HG02759 (cell line): ENCODE results near the gene KMT2E.
A peak's percentile ranks its signal among the peaks of the same experiment; 100 is the strongest.

Experiments
- ATAC-seq: cut with Tn5 transposase; IDR thresholded peaks from one replicate; pipeline ENCODE4 v1.9.1; 2021; ENCODE audit warnings: mild to moderate bottlenecking, moderate library complexity; ENCODE audit not compliant: unreplicated experiment

The KMT2E gene

GRCh38 chr7:105118612-105119600 is 104.9 kb downstream of the KMT2E start:
- peak; percentile 54 for ATAC-seq

DNA sequence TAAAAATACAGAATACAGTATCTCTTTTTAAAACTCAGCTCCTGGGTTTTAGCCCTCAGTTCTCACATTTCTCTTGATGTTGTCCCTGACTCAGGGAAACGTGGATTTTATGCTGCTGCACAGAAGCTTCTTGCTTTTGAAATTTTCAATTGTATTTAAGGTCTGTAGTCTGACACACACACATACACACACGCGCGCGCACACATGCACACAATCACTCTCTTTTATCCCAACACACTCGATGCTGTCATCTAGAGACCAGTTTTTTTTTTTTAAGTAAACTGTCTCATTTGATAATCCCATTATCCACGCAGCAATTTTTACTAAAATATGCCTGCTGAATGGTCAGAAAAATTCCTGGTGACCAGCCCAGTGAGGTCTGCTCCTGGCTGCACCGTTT is 108.6 kb downstream of the KMT2E start:
- no peak for ATAC-seq

- ATAC-seq = no peak
These were observed 111.7 kb downstream of the KMT2E start for GRCh38 chr7:105125745-105126144.

DNA sequence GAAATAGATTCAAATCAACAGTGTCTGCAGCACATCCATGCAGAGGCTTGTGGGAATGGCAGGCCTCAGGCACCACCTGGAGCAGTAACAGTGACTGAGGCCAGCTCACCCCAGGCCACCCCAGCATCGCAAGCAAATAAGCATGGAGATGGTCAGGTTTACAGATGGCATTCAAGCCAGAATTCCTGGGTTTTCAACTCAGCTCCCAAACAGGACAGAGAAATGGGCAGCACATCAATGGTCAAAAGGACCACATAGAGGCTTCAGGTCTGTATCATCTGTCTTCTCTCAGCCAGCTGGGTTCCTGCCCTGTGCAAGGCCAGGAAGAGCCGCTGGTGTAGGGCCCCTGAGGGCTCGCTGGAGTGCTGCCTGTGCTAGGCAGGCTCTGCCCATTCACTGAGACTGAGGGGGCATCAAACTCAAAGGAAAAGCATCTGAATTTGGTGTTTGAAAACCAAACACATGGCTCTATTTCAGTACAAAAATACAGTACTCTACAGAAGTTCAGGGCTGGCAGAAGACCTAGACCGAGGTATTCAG is 112.5 kb downstream of the KMT2E start:
- no peak for ATAC-seq

DNA sequence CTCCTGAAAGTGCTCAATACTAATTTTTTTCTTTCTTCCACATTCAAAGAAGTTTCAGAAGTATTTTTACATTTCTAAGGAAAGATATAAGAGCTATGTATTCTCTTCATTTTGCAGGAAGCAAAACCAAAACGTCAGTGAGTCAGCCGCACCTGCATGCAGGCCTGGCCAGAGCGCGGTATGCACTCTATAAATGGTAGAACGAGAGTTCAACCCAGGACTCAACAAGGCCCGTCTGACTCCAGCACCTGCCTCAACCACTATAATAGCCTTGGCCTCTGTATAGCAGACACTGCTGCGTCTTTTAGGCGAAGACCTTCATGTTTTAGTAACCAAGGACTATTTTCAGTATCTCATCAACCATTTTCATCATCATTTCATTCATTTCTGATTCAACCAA is 113.2 kb downstream of the KMT2E start:
- no peak for ATAC-seq

DNA sequence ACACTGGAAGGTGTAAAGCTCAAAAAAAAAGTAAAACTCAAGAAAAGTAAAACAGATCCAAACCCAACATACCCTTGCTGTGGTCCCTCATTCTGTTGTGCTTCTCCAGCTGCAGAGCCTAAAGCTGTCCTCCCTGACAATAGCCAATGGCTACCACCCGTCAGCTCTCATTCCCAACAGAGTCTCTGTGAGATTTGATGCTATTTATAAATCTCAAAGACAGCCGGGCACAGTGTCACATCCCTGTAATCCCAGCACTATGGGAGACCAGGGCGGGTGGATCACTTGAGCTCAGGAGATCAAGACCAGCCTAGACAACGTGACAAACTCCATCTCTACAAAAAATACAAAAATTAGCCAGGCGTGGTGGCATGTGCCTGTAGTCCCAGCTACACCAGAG is 116.0 kb downstream of the KMT2E start:
- no peak for ATAC-seq

- ATAC-seq = no peak
These were observed 116.6 kb downstream of the KMT2E start for GRCh38 chr7:105130580-105130979.

GRCh38 chr7:105131033-105131656 is 117.1 kb downstream of the KMT2E start:
- ATAC-seq = peak; percentile 80

- no peak for ATAC-seq
These were observed 117.9 kb downstream of the KMT2E start for GRCh38 chr7:105131890-105132289.

DNA sequence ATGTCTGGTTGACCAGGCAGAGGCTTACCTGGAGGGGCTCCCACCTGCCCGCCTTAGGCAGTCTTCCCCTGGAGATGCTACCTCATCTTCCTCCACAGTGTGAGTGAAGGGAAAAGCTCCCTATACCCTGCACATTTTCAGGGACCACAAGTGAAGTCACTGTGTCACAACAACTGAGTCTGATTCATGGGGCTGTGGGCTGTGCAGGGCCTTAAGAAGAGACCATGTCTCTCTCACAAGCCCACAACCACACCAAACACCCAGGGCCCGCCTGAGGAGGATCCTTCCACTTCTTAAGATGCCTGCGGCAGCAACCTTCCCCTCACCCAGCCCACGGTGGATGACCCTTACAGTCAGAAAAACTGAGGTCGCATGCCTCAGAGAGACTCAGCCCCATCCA is 118.3 kb downstream of the KMT2E start:
- no peak for ATAC-seq

DNA sequence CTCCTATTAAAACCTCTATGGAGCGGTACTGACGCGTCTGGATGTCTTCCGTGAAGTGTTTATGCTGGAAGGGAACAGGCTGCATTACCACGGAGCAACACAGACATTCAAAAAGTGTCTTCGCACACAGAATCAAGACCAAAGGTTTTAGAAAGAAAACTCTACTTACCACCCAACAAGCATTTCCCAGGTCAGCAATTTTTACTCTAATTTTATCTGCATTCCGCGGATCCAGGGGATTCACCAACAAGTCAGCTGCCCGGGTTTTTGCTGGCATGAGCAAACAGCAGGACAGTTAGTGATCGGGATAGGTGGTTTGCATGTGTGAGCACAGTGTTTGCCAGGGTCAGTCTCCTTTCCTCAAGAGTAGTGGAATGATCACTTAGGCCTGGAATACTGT is 118.8 kb downstream of the KMT2E start:
- no peak for ATAC-seq

DNA sequence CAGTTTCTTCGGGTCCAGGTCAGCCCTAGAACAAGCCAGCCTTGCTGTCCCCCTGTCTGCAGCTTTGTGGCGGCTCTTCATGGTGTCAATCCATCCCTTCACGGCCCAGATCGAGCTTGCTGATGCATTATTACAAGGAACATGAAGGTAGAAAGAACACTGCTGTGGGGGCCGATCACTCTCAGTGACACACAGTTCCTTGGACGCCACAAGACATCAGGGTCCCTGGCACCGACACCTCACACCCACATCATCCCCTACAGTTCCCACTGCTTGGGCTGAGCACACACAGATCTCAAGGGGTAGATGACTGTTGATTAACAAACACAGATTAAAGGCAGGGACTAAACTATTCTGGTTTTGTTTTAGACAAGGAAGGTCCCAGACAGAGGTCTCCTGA is 119.4 kb downstream of the KMT2E start:
- ATAC-seq = no peak

DNA sequence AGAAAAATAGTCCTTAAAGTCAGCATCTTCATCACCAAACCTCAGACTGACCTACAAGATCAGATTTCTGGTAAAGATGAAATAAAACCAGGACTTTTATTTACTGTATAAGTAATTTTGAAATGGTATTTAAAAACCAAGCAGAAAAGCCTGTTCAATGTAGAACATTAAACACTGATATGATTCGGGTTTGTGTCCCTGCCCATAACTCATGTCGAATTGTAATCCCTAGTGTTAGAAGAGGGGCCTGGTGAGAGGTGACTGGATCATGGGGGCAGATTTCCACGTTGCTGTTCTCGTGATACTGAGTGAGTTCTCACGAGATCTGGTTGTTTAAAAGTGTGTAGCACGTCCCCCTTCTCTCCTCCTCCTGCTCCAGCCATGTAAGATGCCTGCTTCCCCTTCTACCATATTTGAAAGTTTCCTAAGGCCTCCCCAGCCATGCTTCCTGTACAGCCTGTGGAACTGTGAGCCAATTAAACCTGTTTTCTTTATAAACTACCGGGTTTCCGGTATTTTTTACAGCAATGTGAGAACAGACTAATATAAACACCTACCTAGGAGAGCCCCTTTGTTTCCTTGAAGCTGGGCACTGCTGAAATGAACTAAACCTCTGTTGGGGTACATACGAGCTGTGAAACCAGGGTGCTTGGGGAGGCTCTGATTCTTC is 120.1 kb downstream of the KMT2E start:
- ATAC-seq = no peak

- no peak for ATAC-seq
These were observed 122.2 kb downstream of the KMT2E start for GRCh38 chr7:105136221-105136620.

GRCh38 chr7:105137898-105138297 is 123.9 kb downstream of the KMT2E start:
- ATAC-seq = no peak

DNA sequence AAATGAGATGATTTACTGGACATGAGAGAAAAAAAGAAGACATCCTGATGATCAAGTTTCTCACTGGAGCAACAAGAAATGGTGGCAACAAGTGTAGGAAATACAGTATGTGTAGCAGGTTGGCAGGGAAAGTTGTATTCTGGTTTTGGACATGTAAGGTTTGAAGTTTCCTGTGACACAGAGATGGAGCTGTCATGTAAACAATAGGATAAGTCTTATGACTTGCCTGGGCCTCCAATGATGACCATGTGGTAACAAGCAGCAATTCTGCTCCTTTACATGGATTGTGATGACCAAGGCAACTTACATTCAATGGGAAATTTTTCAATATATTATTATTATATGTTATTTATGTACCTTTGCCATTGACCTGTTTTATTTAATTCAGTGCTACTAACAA is 125.4 kb downstream of the KMT2E start:
- no peak for ATAC-seq

- no peak for ATAC-seq
These were observed 127.1 kb downstream of the KMT2E start for GRCh38 chr7:105141068-105141467.

GRCh38 chr7:105149827-105150226 is 135.8 kb downstream of the KMT2E start:
- ATAC-seq = no peak

GRCh38 chr7:105151152-105151551 is 137.1 kb downstream of the KMT2E start:
- no peak for ATAC-seq

GRCh38 chr7:105153531-105153930 is 139.5 kb downstream of the KMT2E start:
- ATAC-seq = no peak

DNA sequence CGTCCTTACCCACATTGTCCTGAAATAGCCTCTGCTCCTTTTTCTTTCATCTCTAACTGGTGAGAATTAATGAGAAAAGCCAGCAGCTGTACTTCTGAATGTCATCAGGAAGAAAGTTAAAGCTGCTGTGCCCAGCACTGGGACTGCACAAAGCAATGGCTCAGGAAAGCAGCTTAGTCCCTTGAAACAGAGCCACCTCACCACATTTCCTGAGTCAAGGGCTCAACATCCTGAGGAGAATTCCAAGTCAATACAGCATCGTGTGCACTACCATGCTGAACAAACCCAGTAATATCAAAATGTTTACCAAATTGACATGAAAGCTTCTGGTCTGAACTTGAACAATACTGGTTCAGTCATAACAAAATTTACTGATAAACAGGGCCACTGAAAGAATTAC is 140.1 kb downstream of the KMT2E start:
- ATAC-seq = no peak
